ENCODE measurements around the gene TBL2.
"Not testable (repeated sequence)": the region's sequence is repeated elsewhere in the genome, so short reads cannot be mapped to it uniquely, and the experiment has no call there.

Gene TBL2

DNA sequence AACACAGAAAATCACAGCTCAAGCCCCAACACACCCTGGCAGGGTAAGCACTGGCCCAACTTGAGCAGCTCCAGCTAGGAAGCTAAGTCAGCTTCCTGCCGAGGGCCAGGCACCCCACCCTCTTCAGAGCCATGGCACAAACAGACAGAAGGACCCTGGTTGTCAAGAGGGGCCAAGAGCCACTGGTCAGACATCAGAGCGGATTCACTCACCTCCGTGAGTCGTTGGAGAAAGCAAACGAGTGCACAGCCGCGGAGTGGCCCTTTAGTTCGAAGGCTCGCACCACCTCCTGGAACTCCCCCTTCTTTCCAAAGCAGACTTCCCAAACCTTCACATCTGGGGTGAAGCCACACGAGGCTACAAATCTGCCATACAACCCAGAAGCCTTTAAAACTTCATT is 7.4 kb downstream of the TBL2 start:
- no peak for DNase-seq (ENCODE audit: low read depth in 1 of 2, low spot score in 1 of 2)

DNA sequence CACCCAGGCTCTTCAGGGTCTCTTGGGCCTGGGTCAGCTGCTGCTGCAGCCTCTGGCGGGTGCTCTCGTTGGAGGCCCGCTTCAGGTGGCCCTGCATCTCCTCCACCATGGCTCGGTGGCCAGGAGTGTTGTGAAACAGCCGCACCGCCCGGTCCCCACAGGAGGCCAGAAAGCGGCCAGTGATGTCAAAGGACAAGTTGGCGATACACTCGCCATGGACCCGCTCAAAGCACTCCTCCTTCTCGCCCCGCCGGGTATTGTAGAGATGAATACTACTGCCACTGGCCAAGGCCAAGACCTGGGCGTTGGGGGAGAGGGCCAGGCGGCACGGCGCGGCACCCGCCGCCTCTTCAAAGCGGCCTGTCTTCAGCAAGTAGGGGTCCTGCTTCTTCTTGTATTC is 7.9 kb downstream of the TBL2 start:
- DNase-seq (ENCODE audit: low read depth in 1 of 2, low spot score in 1 of 2) = no peak

DNA sequence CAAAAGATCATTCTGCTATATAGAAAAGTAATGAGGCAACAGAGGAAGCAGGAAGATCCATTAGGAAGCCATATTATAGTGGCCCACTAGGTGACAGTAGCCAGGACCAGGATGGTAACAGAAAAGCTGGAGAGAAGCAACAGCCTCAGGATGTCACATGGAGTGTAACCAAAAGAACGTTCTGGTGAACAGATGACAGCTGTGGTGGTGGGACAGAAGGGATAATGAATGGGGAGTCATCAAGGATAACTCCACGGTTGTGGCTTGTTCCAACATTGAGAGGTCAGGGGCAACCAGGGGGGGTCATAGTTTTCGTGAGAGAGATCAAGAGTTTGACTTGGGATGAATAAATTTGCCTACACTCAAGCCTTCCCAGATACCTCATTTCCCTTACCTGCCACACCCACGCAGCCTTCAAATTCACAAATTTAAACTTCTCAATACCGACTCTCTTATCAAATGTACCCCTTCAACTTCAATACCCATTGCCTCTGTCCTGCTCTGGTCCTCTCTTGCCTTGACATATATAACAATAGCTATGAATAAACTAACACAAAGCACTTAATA is 9.3 kb downstream of the TBL2 start:
- no peak for DNase-seq (ENCODE audit: low read depth in 1 of 2, low spot score in 1 of 2)

DNA sequence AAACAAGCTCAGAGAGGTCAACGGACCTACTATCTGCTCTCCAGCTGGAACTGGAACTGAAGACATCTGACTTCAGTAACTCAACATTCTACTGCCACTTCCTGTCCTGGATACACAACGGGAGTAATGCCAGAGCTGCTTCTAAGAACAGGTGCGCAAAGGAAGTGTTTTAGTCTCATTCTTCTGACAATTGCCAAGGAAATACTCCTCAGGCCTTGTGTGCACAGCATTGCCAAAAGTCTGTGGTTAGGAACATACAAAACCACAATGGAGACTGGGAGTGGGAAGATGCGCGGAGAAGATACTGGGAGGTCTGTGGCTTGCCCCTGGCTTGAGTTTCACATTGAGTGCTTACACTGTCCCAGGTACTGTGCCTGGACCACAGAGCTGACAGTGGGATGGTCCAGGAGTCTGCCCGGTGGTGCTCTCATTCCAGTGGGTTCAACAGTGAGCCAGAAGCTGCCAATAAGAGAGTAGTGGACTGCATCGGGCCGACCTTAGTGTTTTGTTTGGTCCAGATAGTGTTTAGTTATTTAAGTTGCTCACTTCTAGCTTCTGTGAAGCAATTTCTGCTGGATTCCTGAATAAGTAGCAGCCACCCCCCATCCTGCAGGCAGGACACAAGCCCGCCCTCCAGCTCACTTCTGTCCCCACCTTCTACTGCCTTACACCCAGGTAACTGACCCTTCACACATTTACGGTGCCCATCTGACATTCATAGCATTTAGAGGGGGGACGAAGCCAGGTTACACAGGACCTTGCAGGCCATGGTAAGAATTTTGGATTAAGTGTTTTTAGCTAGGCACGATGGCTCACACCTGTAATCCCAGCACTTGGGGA is 10.3 kb downstream of the TBL2 start:
- no peak for DNase-seq (ENCODE audit: low read depth in 1 of 2, low spot score in 1 of 2)

DNA sequence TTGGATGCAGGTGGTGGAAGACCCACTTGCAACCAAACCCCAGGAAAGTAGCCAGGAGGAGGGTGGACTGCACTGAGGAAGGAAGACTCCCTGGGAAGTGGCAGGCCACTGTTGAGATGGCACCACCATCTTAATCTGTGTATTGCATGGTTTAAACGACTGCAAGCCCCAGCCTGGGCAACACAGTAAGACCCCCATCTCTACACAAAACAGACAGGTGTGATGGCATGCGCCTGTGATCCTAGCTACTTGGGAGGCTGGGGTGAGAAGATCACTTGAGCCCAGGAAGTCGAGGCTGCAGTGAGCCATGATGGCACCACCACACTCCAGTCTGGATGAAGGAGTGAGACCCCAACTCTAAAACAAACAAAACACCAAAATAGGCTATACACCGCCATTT is 11.2 kb downstream of the TBL2 start:
- no peak for DNase-seq (ENCODE audit: low read depth in 1 of 2, low spot score in 1 of 2)

DNA sequence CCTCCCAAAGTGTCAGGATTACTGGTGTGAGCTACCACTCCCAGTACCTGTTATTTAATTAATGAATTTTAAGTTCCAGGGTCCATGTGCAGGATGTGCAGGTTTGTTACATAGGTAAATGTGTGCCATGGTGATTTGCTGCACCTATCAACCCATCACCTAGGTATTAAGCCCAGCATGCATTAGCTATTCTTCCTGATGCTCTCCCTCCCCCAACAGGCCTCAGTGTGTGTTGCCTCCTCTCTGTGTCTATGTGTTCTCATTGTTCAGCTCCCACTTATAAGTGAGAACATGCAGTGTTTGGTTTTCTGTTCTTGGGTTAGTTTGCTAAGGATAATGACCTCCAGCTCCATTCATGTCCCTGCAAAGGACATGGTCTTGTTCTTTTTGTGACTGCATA is 11.9 kb downstream of the TBL2 start:
- DNase-seq (ENCODE audit: low read depth in 1 of 2, low spot score in 1 of 2) = not testable (repeated sequence)

DNA sequence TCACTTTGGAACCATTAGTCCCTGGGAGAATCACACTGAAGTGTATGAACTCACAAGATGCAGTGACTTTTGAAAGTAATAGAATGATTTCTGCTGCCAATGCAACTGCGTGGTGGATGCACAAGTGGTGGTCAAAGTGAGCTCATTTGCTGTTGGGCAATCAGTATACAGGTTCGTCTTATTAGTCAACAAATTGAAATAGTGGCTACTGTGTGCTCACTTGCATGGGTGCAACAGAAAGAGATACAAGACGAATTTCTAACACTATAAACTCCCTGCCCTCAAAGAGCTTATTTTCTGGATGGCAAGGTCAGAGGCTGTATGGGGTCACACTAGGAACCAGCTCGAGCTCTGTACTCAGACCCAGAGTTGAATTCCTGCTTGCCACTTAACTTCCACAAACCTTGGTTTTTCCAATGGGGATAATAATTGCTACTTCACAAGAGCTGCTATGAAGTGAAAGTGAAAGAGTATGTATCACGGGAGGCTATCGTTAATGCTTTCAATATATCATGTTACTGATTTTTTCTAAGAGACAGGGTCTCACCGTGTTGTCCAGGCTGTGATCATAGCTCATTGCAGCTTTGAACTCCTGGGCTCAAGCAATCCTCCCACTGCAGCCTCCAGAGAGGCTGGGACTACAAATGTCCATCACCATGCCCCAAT is 12.6 kb downstream of the TBL2 start:
- no peak for DNase-seq (ENCODE audit: low read depth in 1 of 2, low spot score in 1 of 2)

DNA sequence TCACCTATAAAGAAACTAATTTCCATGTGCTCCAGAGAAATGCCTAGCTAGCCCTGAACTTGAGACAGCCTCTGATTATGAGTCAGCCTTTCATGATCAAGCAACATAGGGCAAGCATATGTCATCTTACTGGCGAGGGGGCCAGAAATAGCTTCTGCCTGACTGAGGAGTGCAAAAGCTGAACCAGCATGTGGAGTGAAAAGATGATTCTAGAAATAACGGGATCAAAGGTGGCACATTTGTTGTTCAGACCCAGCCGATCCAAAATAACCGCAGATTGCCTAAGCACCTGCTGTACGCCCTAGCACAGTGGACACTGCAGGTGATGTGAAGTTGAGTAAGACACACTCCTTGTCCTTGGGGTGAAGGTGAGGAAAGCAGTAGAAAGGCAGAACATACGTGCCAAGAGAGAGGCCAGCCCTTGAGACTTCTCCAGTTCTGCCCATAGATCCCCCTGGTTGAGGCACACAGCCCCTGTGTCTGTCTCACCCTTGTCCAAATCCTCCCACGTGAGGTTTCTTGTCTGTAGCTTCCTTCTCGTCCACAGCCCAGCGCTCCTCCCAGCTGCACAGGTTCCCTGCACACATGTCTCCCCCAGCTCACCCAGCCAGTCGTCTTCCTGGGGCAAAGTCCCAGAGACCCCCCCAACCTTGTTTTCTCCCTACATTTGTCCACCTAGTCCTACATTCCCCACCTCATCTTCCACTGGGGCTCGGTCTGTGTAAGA is 18.1 kb downstream of the TBL2 start:
- DNase-seq (ENCODE audit: low read depth in 1 of 2, low spot score in 1 of 2) = no peak

DNA sequence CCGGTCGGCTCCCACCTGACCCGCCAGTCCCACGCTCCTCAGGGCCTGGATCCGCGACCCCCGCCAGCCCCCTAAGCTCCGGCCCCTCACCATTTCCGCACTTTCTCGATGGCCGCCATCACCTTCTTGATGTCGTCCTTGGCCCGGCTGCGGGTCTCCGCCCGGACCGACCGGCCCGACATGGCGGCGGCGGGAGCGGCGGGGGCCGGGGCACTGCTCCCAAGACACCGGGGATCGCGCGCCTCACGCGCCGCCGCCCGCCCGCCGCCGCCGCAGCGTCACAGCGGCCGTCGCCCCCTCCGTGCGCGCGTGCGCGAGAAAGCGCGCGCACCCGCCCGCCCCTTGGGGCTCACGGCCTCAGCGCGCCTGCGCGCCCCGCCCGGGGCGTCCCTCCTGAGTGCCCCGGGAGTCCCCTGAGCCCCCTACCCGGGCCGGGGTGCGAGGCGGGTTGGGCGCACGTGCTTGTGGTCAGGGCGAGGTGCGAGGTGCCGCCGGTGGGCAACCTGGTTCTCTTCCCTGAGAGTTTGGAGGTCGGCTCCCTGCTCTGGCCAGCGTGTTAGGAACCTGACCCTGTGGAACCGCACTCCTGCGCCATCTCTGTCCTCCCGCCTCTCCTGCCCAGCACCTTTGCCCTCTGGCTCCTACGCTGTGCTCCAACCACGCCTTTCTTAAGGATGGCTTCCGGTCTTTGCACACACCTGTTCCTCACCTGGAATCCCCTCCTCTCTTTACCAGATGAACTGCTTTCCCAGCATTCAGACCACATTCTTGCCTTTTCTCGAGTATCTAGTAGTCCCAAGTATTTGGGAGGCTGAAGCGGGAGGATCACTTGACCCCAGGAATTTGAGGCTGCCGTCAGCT is 20.8 kb downstream of the TBL2 start, which contains the start of gene BCL7B:
Gene BCL7B (minus strand): TSS at position 294 of the 861 bp plus-strand sequence. CDS start 112 bp downstream, at position 182.
- DNase-seq (ENCODE audit: low read depth in 1 of 2, low spot score in 1 of 2) = peak; percentile 55 to 59

DNA sequence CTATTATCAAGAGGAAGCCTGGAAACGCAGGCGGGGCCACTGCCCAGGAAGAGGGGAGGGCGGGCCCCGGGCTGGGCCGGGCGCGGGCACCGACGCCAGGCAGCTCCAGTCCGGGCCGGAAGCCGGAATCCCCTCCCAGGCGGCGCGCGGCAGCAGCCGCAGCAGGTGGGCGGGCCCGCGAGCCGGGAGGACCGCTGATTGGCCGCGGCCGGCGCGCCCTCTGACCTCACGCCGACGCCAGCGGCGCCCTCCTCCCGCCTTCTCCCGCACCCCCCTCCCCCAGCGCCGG is 21.3 kb downstream of the TBL2 start:
- DNase-seq (ENCODE audit: low read depth in 1 of 2, low spot score in 1 of 2) = peak; percentile 73 to 83

DNA sequence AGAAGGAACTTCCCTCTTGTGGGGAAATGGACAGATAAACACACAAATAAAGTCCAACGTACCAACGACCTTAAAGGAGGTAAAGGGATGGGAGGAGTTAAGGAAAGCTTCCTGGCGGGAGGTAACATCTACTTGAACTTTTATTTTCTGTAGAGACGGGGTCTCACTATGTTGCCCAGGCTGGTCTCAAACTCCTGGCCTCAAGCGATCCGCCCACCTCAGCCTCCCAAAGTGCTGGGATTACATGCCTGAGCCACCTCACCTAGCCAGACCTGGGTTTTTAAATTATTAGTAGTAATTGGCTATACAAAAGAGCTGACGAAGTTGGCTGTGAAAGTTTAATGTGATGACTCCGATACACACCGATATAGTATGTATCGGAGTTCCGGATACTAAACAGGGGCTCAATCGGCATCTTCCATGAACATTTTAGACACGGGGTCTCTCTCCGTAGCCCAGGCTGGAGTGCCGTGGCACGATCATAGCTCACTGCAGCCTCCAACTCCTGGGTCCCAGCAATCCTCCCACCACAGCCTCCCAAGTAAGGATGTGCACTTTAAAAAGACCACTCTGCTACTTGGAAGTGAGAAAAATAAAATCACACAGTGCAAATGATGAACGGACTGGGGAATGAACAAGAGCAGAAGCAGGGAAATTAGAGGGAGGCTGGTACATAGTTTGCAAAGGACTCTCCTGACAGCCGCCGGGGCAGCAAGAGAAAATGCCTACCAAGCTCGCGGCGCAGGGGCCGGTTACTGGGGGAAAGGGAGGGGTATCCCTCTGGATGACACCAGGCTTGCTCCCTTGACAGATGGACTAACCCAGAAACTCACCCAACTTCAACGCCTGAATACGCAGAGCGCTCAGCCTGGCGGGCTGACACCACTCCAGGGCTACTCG is 21.9 kb downstream of the TBL2 start:
- DNase-seq (ENCODE audit: low read depth in 1 of 2, low spot score in 1 of 2) = no peak

DNA sequence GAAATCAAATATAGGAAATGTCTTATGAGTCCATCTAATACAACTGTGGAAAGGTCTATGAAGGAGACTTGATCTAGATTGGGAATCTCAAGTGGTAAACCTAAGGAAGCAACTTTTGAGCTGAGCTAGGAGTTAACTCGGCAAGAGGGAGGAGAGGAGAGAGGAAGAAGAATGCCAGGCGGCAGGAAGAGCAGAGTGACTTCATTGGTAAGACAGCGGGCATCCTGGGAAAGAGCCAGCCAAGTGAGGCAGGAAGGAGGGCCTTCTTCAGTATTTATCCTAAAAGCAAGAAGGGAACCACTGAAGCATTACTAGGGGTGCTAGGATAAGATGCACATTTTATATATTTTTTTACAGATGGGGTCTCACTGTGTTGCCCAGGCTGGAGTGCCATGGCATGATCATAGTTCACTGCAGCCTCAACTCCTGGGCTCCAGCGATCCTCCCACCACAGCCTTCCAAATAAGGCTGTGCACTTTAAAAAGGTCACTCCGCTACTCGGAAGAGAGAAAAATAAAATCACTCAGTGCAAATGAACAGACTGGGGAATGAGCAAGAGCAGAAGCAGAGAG is 22.9 kb downstream of the TBL2 start:
- DNase-seq (ENCODE audit: low read depth in 1 of 2, low spot score in 1 of 2) = no peak

DNA sequence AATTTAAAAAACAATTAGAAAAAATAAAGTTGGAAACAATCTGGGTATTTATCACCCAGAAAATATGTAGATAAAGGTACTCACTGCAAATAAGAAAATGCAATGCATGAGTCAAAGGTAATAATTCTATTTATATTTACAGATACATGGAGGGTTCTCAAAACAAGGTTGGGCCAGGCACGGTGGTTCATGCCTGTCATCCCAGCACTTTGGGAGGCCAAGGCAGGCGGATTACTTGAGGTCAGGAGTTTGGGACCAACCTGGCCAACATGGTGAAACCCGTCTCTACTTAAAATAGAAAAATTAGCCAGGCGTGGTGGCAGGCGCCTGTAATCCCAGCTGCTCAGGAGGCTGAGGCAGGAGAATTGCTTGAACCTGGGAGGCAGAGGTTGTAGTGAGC is 28.3 kb downstream of the TBL2 start:
- not testable (repeated sequence) for DNase-seq (ENCODE audit: low read depth in 1 of 2, low spot score in 1 of 2)

DNA sequence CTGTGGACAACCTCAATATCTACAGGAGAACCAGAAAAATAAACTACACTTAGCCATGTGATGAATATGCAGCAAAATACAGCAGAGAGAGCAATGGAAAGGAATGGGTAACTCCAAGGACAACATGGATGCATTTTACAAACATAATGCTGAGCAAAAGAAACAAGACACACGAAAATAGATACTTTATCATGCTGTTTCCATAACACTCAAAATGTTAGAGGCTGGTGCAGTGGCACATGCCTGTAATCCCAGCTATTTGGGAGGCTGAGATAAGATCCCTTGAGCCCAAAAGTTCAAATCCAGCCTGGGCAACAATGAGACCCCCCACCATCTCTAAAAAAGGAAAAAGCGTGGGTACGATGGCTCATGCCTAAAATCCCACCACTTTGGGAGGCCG is 29.2 kb downstream of the TBL2 start:
- no peak for DNase-seq (ENCODE audit: low read depth in 1 of 2, low spot score in 1 of 2)

DNA sequence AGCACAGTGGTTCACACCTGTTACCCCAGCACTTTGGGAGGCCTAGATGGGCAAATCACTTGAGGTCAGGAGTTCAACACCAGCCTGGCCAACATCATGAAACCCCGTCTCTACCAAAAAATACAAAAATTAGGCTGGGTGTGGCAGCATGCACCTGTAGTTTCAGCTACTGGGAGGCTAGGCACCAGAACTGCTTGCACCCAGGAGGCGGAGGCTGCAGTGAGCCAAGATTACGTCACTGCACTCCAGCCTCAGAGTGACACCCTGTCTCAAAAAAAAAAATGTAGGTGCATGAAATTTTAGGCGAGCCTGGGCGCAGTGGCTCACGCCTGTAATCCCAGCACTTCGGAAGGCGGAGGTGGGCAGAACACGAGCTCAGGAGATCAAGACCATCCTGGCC is 30.5 kb downstream of the TBL2 start:
- no peak for DNase-seq (ENCODE audit: low read depth in 1 of 2, low spot score in 1 of 2)

DNA sequence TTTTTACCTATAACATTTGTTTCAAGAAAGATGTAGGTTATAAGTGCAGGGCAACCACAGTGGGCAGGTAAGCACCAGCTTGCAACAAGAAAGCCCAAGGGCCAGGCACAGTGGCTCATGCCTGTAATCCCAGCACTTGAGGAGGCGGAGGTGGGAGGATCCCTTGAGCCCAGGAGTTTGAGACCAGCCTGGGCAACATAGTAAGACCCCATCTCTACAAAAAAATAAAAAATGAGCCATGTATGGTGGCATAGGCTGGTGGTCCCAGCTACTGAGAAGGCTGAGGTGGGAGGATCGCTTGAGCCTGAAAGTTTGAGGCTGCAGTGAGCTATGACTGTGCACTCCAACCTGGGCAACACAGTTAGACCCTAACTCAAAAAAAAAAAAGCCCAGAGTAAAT is 33.7 kb downstream of the TBL2 start:
- DNase-seq (ENCODE audit: low read depth in 1 of 2, low spot score in 1 of 2) = no peak

DNA sequence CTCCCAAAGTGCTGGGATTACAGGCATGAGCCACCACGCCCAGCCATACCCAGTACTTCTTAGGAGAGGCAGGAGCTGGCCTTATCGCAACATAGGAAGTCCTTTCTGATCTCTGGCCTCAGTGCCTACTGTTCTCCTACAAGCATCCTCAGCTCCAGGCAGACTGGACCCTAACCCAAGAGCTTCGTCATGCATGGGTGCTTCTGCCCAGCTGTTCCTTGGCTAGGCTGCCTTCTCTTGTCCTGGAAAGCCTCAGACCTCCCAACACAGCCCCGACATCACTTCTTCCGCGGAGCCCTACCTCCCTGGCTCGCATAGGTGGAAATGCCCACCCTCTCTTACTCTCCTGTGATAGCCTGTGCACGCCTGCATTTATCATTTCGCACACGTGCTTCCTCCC is 36.7 kb downstream of the TBL2 start:
- no peak for DNase-seq (ENCODE audit: low read depth in 1 of 2, low spot score in 1 of 2)

DNA sequence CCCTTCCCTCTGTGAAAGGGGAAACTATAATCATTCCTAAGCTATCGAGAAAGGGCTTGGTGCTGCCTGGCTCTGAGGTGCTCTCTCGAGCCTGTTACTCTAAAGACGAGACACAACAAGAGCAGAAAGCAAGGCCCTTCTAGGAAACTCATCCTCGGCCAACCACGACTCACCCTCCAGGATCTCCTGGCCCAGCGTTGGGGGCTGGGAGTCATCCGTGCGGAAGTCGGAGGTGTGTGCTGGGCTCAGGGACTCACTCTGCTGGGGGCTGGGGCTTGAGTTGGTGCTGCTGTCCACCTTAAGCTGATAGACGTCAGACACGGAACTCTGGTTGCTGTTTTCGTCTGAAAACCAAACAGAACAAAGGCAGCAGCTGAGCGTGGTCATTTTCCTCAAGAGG is 38.7 kb downstream of the TBL2 start:
- no peak for DNase-seq (ENCODE audit: low read depth in 1 of 2, low spot score in 1 of 2)

DNA sequence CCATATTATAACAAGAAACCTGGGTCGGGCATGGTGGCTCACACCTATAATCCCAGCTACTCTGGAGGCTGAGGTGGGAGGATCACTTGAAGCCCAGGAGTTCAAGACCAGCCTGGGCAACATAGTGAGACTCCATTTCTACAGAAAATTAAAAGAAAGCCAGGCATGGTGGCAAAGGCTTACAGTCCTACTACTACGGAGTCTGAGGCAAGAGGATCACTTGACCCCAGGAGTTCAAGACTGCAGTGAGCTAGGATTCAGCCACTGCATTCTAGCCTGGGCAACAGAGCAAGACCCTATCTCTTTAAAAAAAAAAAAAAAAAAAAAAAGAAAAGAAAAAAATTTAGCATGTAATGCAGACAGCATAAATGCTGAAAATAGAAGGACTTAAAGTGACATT is 39.9 kb downstream of the TBL2 start:
- not testable (repeated sequence) for DNase-seq (ENCODE audit: low read depth in 1 of 2, low spot score in 1 of 2)

DNA sequence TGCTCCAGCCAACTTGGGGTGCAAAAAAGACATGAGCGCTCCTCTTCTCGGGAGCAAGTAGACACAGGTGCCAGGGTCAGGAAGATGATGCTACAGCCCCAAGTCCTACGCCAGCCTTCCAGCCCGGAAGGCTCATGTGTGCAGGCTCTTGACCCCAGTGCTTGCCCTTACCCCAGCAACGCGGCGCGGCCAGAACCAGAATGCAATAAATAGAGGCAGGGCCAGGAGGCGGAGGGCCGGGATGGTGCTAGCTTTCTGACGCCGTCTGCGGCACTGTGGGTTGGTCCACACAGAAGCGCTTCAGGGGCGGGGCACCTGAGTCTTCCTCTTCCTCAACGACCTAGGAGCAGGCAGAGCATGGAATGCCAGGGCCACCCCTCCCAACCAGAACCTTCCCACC is 41.3 kb downstream of the TBL2 start:
- DNase-seq (ENCODE audit: low read depth in 1 of 2, low spot score in 1 of 2) = no peak

All from activated CD4-positive, alpha-beta T cell treated with anti-CD3 and anti-CD28 coated beads, Interleukin-2, amount 50 U/mL, for 24 hours (primary cell).